ENCODE data around the gene ENDOV. TPM values are rescaled to one million over a fixed set of nuclear protein-coding genes. Genes with fewer than 3 reads are reported as not detected.

The ENDOV gene
- total RNA-seq, 2 experiments from 2014 or later: 16.8 to 18.1 TPM

DNA sequence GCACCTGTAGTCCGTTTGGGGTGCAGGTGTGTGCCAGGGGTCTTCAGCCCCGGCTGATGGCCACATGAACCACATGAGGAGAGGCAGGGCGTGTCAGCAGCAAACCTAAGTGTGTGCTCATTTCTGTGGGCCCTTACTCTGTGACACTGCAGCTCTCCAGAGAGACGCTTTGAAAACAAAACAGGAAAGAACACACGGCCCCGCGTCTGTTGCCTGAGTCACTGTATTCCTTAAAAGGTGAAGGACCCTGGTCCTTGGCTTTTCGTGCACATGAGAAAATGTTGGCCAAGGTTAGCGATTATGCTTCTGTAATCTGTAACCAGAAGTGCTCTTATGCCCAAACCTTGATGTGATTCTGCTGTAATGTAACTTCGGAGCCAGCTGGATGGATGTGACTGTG lies 22.6 kb downstream of the ENDOV start:
- CTCF ChIA-PET: interaction anchor here (0.9 kb wide), 1 partner anchor 10 kb away, joined by 4 read pairs; no protein-coding TSS in a partner anchor
- H3K27ac Mint-ChIP-seq: no peak overlapping the region
- intact Hi-C loops (cut with micrococcal nuclease): no loop called here

DNA sequence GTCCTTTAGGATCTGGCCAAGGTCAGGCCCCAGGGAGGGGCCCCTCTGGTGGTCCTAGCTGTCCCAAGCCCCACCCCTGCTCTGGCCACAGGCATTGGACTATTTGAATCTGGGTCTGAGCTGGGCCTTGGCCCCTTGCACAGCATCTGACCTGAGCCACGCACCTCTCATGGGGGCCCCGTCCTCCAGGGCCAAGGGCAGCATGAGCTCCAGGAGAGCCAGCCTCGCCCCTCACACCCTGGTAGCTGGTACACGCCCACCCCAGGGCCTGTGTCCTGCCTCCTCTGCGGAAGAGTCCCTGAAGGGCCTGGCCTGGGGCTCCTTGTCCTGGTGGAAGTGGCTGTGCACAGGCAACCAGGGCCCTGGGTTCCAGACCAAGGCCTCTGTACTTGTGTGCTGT lies 23.8 kb downstream of the ENDOV start:
- H3K9me3 Mint-ChIP-seq: no peaks in the 10 kb centered on the region
- TF ChIP-seq, protein P1, sequence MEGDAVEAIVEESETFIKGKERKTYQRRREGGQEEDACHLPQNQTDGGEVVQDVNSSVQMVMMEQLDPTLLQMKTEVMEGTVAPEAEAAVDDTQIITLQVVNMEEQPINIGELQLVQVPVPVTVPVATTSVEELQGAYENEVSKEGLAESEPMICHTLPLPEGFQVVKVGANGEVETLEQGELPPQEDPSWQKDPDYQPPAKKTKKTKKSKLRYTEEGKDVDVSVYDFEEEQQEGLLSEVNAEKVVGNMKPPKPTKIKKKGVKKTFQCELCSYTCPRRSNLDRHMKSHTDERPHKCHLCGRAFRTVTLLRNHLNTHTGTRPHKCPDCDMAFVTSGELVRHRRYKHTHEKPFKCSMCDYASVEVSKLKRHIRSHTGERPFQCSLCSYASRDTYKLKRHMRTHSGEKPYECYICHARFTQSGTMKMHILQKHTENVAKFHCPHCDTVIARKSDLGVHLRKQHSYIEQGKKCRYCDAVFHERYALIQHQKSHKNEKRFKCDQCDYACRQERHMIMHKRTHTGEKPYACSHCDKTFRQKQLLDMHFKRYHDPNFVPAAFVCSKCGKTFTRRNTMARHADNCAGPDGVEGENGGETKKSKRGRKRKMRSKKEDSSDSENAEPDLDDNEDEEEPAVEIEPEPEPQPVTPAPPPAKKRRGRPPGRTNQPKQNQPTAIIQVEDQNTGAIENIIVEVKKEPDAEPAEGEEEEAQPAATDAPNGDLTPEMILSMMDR (IDR thresholded peaks at IDR 0.05): no peak
- CTCF ChIA-PET: interaction anchor here (1.0 kb wide), 1 partner anchor 12 kb away, joined by 3 read pairs; no protein-coding TSS in a partner anchor
- no peak for ATAC-seq
- intact Hi-C loops (cut with micrococcal nuclease): no loop called here
- H3K36me3 Mint-ChIP-seq (ENCODE audit: low read depth): no peaks in the 10 kb centered on the region
- H3K4me1 Mint-ChIP-seq (ENCODE audit: low read depth): no peaks in the 10 kb centered on the region
- no peak overlapping the region for H3K4me3 Mint-ChIP-seq
- peaks cover 7% of the 10 kb centered on the region for H3K27me3 Mint-ChIP-seq
- H3K27ac Mint-ChIP-seq: no peak overlapping the region
- no peak for DNase-seq
- POLR2A ChIA-PET: interaction anchor here (2.0 kb wide), 1 partner anchor 16 kb away, joined by 8 read pairs; no protein-coding TSS in a partner anchor

More for the DNA sequence above, 22.6 kb downstream of the ENDOV start:
- H3K36me3 Mint-ChIP-seq (ENCODE audit: low read depth): no peaks in the 10 kb centered on the region
- no peaks in the 10 kb centered on the region for H3K4me1 Mint-ChIP-seq (ENCODE audit: low read depth)
- ATAC-seq: no peak
- no peak for DNase-seq
- no peaks in the 10 kb centered on the region for H3K9me3 Mint-ChIP-seq
- H3K27me3 Mint-ChIP-seq: peaks cover 2% of the 10 kb centered on the region
- H3K4me3 Mint-ChIP-seq: no peak overlapping the region
- POLR2A ChIA-PET: interaction anchor here (2.0 kb wide), 1 partner anchor 17 kb away, joined by 8 read pairs; no protein-coding TSS in a partner anchor
- TF ChIP-seq, protein P1 (IDR thresholded peaks at IDR 0.05): no peak

DNA sequence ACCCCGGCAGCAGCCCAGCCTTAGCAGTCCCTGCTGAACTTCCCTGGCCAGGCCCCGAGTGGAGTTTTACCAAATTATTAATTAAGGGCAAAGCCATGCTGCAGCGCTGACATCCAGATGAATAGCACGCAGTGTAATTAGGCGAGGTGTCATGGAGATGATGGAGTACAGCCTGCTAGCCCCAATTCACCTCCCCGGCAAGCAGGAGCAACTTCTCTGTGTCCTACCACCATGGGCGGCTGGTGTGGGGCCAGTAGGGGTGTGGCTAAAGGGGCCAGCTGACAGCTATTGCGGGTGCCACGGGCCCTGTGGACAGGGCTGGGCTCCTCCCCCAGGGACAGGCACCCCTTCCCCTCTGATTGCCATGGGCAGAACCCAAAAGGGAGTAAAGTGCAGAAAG lies 24.5 kb downstream of the ENDOV start:
- ChIA-PET POLR2A (interaction anchor here (2.0 kb wide), 1 partner anchor 15 kb away, joined by 8 read pairs; no protein-coding TSS in a partner anchor), CTCF (interaction anchor here (1.0 kb wide), 1 partner anchor 12 kb away, joined by 3 read pairs; no protein-coding TSS in a partner anchor)
- intact Hi-C loops (cut with micrococcal nuclease): no loop called here
- Mint-ChIP-seq H3K36me3 (ENCODE audit: low read depth) (no peaks in the 10 kb centered on the region), H3K4me3 (no peak overlapping the region), H3K4me1 (ENCODE audit: low read depth) (no peaks in the 10 kb centered on the region), H3K9me3 (no peaks in the 10 kb centered on the region), H3K27me3 (peaks cover 7% of the 10 kb centered on the region), H3K27ac (no peak overlapping the region)
- DNase-seq (no peak), ATAC-seq (no peak)
- TF ChIP-seq, protein P1 (IDR thresholded peaks at IDR 0.05): no peak

DNA sequence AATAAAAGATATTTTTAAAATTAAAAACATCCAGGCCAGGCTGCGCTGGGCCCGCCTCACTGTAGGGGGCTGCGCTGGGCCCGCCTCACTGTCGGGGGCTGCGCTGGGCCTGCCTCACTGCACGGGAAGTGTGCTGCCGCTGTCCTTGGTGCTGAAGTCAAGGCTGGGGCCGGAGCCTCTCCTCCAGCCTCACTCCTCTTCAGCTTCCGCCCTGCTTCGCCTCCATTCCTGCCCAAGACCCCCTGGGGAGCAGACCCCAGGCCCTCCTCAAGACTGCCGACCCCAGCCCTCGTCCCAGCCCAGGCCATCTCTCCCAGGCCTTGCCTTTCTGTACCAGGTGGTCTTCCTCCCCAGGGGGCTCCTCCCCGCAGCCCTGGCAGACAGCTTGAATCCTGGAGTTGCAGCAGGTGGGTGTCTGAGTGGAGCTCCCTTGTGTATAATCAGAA lies 26.2 kb downstream of the ENDOV start:
- Mint-ChIP-seq H3K4me1 (ENCODE audit: low read depth) (no peaks in the 10 kb centered on the region), H3K27ac (no peak overlapping the region), H3K4me3 (no peak overlapping the region), H3K9me3 (no peaks in the 10 kb centered on the region), H3K36me3 (ENCODE audit: low read depth) (no peaks in the 10 kb centered on the region), H3K27me3 (peaks cover 7% of the 10 kb centered on the region)
- TF ChIP-seq, protein P1 (IDR thresholded peaks at IDR 0.05): no peak
- ChIA-PET POLR2A (interaction anchor here (1.1 kb wide), 1 partner anchor 12 kb away, joined by 3 read pairs; no protein-coding TSS in a partner anchor), CTCF (no interaction called here)
- DNase-seq: peak; percentile 69
- intact Hi-C loops (cut with micrococcal nuclease): no loop called here
- peak; percentile 77 for ATAC-seq

DNA sequence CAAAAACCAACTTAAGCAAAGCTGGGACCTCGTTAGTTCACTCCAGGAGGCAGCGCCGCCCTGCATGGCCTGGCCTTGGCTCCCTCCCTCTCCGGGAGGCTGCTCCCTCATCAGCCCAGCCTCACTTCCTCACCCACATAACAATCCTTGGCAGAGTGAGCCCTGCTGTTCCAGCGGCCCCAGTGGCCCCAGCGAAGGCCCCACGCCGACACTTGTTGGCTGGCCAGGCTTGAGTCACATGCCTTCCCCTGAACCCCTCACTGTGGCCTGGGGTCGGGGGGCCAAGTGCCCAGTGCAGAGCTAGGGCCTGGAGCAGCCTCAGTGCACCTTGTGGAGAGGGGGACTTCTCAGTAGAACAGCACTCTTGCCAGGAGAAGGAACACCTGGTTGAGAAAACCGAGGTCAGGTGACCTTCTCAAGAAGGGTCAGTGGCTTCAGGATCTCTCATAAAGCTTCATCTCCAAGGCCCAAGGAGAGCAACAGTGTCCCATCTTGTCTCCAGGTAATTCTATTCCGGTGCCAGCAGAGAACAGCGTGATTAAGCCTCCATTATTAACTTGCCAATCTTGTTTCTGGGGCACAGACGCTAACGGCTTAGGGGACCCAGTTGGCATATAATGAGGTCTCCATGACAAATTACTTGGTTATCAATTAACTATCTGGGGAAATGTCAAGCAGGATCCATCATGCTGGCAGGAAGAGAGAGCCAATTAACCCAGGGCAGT lies 26.8 kb downstream of the ENDOV start:
- Mint-ChIP-seq H3K4me3 (no peak overlapping the region), H3K9me3 (no peaks in the 10 kb centered on the region), H3K36me3 (ENCODE audit: low read depth) (no peaks in the 10 kb centered on the region), H3K27me3 (peaks cover 7% of the 10 kb centered on the region), H3K27ac (no peak overlapping the region), H3K4me1 (ENCODE audit: low read depth) (no peaks in the 10 kb centered on the region)
- ChIA-PET CTCF (no interaction called here), POLR2A (interaction anchor here (1.1 to 1.5 kb wide), 2 partner anchors 9 to 11 kb away, joined by 3 read pairs; no protein-coding TSS in a partner anchor)
- TF ChIP-seq, protein P1 (IDR thresholded peaks at IDR 0.05): no peak
- no peak for ATAC-seq
- intact Hi-C loops (cut with micrococcal nuclease): no loop called here
- no peak for DNase-seq

Measured in activated CD8-positive, alpha-beta T cell treated with anti-CD3 and anti-CD28 coated beads for 36 hours (primary cell).